H9 (cell line): ENCODE data around the gene CD59. TPM values are rescaled to one million over a fixed set of nuclear protein-coding genes. Genes with fewer than 3 reads are reported as not detected.

Experiments
- DNase-seq: peaks from one replicate; pipeline ENCODE4 v3.0.0-alpha.2; 2017
- H2AFZ ChIP-seq: one replicate; pipeline ENCODE4 v1.6.1; 2013; ENCODE audit warnings: mild to moderate bottlenecking, low read length, control low read depth, moderate library complexity
- H2AK5ac ChIP-seq: 2 replicates; pipeline ENCODE4 v1.6.1; 2013; ENCODE audit warnings: low read length, control low read depth, mixed read lengths; ENCODE audit not compliant: insufficient read length
- H2BK120ac ChIP-seq: one replicate; pipeline ENCODE4 v1.6.1; 2013; ENCODE audit warnings: low read depth, mild to moderate bottlenecking, low read length, control low read depth, inconsistent platforms; ENCODE audit not compliant: poor library complexity, severe bottlenecking
- H2BK12ac ChIP-seq: 2 replicates; pipeline ENCODE4 v1.6.1; 2013; ENCODE audit warnings: low read length, control low read depth, mixed read lengths, low read depth; ENCODE audit not compliant: insufficient read length
- H2BK15ac ChIP-seq: 2 replicates; pipeline ENCODE4 v1.6.1; 2013; ENCODE audit warnings: low read depth, low read length, control low read depth
- H2BK20ac ChIP-seq: one replicate; pipeline ENCODE4 v1.6.1; 2013; ENCODE audit warnings: low read depth, mild to moderate bottlenecking, low read length, control low read depth, inconsistent platforms; ENCODE audit not compliant: poor library complexity, severe bottlenecking
- H2BK5ac ChIP-seq: 2 replicates; pipeline ENCODE4 v1.6.1; 2013; ENCODE audit warnings: low read length, control low read depth, mixed read lengths; ENCODE audit not compliant: insufficient read length
- H3K14ac ChIP-seq: 2 replicates; pipeline ENCODE4 v1.6.1; 2013; ENCODE audit warnings: low read length, control low read depth; ENCODE audit not compliant: insufficient read depth
- H3K18ac ChIP-seq: 2 replicates; pipeline ENCODE4 v1.6.1; 2013; ENCODE audit warnings: low read depth, mild to moderate bottlenecking, mixed read lengths, low read length, control low read depth; ENCODE audit not compliant: insufficient read length
- H3K23ac ChIP-seq: 2 replicates; pipeline ENCODE4 v1.6.1; 2013; ENCODE audit warnings: low read length, control low read depth, mixed read lengths, low read depth; ENCODE audit not compliant: insufficient read length
- H3K23me2 ChIP-seq: 2 replicates; pipeline ENCODE4 v1.6.1; 2013; ENCODE audit warnings: low read depth, mild to moderate bottlenecking, mixed read lengths, low read length, control low read depth; ENCODE audit not compliant: insufficient read length, poor library complexity, severe bottlenecking
- H3K27ac ChIP-seq: 2 replicates; pipeline ENCODE4 v1.5.1; 2013; ENCODE audit warnings: low read length, control low read depth, mixed read lengths, low read depth; ENCODE audit not compliant: insufficient read length
- H3K27me3 ChIP-seq: 2 replicates; pipeline ENCODE4 v1.6.1; 2013; ENCODE audit warnings: low read length, control low read depth, inconsistent platforms; ENCODE audit not compliant: insufficient read depth
- H3K4ac ChIP-seq: 2 replicates; pipeline ENCODE4 v1.6.1; 2013; ENCODE audit warnings: low read depth, mild to moderate bottlenecking, control low read depth, inconsistent platforms, low read length, moderate library complexity
- H3K4me1 ChIP-seq: 2 replicates; pipeline ENCODE4 v1.6.1; 2013; ENCODE audit warnings: low read length, control low read depth, inconsistent platforms; ENCODE audit not compliant: insufficient read depth
- H3K4me2 ChIP-seq: 2 replicates; pipeline ENCODE4 v1.6.1; 2013; ENCODE audit warnings: low read length, control low read depth, mixed read lengths; ENCODE audit not compliant: insufficient read length, insufficient read depth
- H3K56ac ChIP-seq: 2 replicates; pipeline ENCODE4 v1.6.1; 2013; ENCODE audit warnings: low read depth, mild to moderate bottlenecking, mixed read lengths, low read length, control low read depth; ENCODE audit not compliant: insufficient read length
- H3K79me1 ChIP-seq: 2 replicates; pipeline ENCODE4 v1.6.1; 2013; ENCODE audit warnings: low read depth, mild to moderate bottlenecking, moderate library complexity, low read length, control low read depth, inconsistent platforms; ENCODE audit not compliant: insufficient read depth, poor library complexity, severe bottlenecking
- H3K79me2 ChIP-seq: 2 replicates; pipeline ENCODE4 v1.6.1; 2013; ENCODE audit warnings: low read length, control low read depth, inconsistent platforms; ENCODE audit not compliant: insufficient read depth
- H3K9ac ChIP-seq: 2 replicates; pipeline ENCODE4 v1.6.1; 2013; ENCODE audit warnings: low read length, control low read depth, mixed read lengths; ENCODE audit not compliant: insufficient read length; ENCODE audit errors: extremely low read depth
- H3K9me3 ChIP-seq: one replicate; pipeline ENCODE4 v1.6.1; 2013; ENCODE audit warnings: low read depth, low read length, inconsistent platforms; ENCODE audit not compliant: control insufficient read depth
- H3T11ph ChIP-seq: one replicate; pipeline ENCODE4 v1.6.1; 2013; ENCODE audit warnings: mild to moderate bottlenecking, low read length, control low read depth, inconsistent platforms
- H4K20me1 ChIP-seq: one replicate; pipeline ENCODE4 v1.6.1; 2013; ENCODE audit not compliant: control insufficient read depth, insufficient read length, insufficient read depth
- H4K5ac ChIP-seq: 2 replicates; pipeline ENCODE4 v1.6.1; 2013; ENCODE audit warnings: low read depth, mild to moderate bottlenecking, mixed read lengths, low read length, control low read depth; ENCODE audit not compliant: insufficient read length
- H4K8ac ChIP-seq: replicated peaks from 2 replicates; pipeline ENCODE4 v1.6.1; 2013; ENCODE audit warnings: low read length, control low read depth, mixed read lengths, low read depth; ENCODE audit not compliant: insufficient read length
- H4K91ac ChIP-seq: 2 replicates; pipeline ENCODE4 v1.6.1; 2013; ENCODE audit warnings: low read depth, mild to moderate bottlenecking, moderate library complexity, mixed read lengths, low read length, control low read depth; ENCODE audit not compliant: insufficient read length
- H3K27ac Mint-ChIP-seq, 3 experiments: 2 replicates in 2 of 3; 3 replicates in 1 of 3; pipeline ENCODE4 v1.8.0; 2020 to 2021; ENCODE audit warnings: mixed read lengths in 3 of 3, mild to moderate bottlenecking in 1 of 3, moderate library complexity in 1 of 3
- H3K27me3 Mint-ChIP-seq: 2 replicates; pipeline ENCODE4 v1.8.0; 2021; ENCODE audit warnings: low read depth, mild to moderate bottlenecking, moderate library complexity, mixed read lengths
- H3K36me3 Mint-ChIP-seq, 3 experiments: 2 replicates in 2 of 3; 3 replicates in 1 of 3; pipeline ENCODE4 v1.8.0; 2020 to 2021; ENCODE audit warnings: low read depth in 3 of 3, mixed read lengths in 3 of 3; ENCODE audit not compliant: insufficient read depth in 1 of 3
- H3K4me1 Mint-ChIP-seq, 2 experiments: 2 replicates each; pipeline ENCODE4 v1.8.0; 2020; ENCODE audit warnings: mixed read lengths in 2 of 2
- H3K4me3 Mint-ChIP-seq, 2 experiments: 2 replicates in 1 of 2; 3 replicates in 1 of 2; pipeline ENCODE4 v1.8.0; 2020 to 2021; ENCODE audit warnings: mild to moderate bottlenecking in 2 of 2, mixed read lengths in 2 of 2, moderate library complexity in 1 of 2
- H3K9me3 Mint-ChIP-seq, 2 experiments: 2 replicates in 1 of 2; 3 replicates in 1 of 2; pipeline ENCODE4 v1.8.0; 2020; ENCODE audit warnings: mild to moderate bottlenecking in 2 of 2, mixed read lengths in 2 of 2, moderate library complexity in 1 of 2
- WGBS: extraction: QIAGEN DNeasy Blood & Tissue Kit; methylation state at CpG from one replicate; pipeline ENCODE4 v1.1.7; 2013; ENCODE audit warnings: missing lambda C conversion rate, low lambda C conversion rate, mixed read lengths; ENCODE audit not compliant: insufficient read length; ENCODE audit errors: extremely low coverage; 5-methylcytosine and 5-hydroxymethylcytosine counted together
- total RNA-seq: library from RNA; stranded (reverse); gene quantifications from 2 replicates; pipeline ENCODE4 v1.2.1, GENCODE V29; 2021
- TF ChIP-seq, protein P1 (sequence below): fragments of 200-600 bp; sonication (generic); conservative IDR thresholded peaks from 3 replicates; pipeline ENCODE4 v1.8.0; 2021; ENCODE audit warnings: antibody characterized with exemption, mild to moderate bottlenecking

Gene CD59
- total RNA-seq, 1 experiment from 2014 or later = 91.5 TPM

DNA sequence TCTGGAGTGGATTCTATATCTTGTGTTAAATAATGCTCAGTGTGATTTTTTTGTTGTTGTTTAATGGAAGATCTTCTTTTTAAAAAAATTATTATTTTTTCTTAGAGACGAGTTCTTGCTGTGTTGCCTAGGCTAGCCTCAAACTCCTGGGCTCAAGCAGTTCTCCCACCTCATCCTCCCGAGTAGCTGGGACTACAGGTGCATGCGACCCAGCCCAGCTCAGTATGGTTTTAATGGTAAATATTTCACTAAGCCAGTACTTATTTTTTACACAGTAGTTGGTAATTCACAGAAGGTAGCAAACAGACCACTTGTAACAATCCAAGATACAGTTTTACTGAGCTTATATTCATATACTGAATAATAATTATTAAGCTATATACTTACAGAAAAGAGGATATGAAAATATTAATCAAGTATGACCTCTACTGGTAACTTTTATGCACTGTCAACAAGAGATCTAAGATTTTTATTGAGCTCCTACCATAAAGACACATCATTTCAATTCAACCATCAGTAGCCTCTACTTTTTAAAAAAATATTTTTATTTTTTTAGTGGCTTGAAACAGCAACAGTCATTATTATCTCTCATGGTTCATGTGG is 6.1 kb upstream of the CD59 start:
- Histone ChIP-seq H4K5ac (no peak overlapping the region), H2BK120ac (no peak overlapping the region), H2BK20ac (no peak overlapping the region), H3K4me1 (no peaks in the 10 kb centered on the region), H3K79me1 (no peaks in the 10 kb centered on the region), H3K9me3 (no peaks in the 10 kb centered on the region), H3K4ac (no peak overlapping the region), H3K23ac (no peak overlapping the region), H2BK15ac (no peak overlapping the region), H4K20me1 (no peaks in the 10 kb centered on the region), H3T11ph (no peak overlapping the region), H2BK5ac (no peak overlapping the region), H3K9ac (no peak overlapping the region), H2AK5ac (no peak overlapping the region), H3K23me2 (no peaks in the 10 kb centered on the region), H4K8ac (no peak overlapping the region), H4K91ac (no peak overlapping the region), H2BK12ac (no peak overlapping the region), H2AFZ (no peak overlapping the region), H3K18ac (no peak overlapping the region), H3K27ac (no peak overlapping the region), H3K79me2 (no peaks in the 10 kb centered on the region), H3K27me3 (no peaks in the 10 kb centered on the region), H3K4me2 (no peak overlapping the region), H3K56ac (no peak overlapping the region), H3K14ac (no peak overlapping the region)
- Mint-ChIP-seq H3K4me3 (no peak overlapping the region), H3K36me3 (no peaks in the 10 kb centered on the region), H3K4me1 (no peaks in the 10 kb centered on the region), H3K27ac (no peak overlapping the region), H3K27me3 (no peaks in the 10 kb centered on the region), H3K9me3 (no peaks in the 10 kb centered on the region; a peak in 1 of 5 replicates)
- no peak for DNase-seq
- TF ChIP-seq, protein P1, sequence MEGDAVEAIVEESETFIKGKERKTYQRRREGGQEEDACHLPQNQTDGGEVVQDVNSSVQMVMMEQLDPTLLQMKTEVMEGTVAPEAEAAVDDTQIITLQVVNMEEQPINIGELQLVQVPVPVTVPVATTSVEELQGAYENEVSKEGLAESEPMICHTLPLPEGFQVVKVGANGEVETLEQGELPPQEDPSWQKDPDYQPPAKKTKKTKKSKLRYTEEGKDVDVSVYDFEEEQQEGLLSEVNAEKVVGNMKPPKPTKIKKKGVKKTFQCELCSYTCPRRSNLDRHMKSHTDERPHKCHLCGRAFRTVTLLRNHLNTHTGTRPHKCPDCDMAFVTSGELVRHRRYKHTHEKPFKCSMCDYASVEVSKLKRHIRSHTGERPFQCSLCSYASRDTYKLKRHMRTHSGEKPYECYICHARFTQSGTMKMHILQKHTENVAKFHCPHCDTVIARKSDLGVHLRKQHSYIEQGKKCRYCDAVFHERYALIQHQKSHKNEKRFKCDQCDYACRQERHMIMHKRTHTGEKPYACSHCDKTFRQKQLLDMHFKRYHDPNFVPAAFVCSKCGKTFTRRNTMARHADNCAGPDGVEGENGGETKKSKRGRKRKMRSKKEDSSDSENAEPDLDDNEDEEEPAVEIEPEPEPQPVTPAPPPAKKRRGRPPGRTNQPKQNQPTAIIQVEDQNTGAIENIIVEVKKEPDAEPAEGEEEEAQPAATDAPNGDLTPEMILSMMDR = peak; percentile 45; the same call in 2 of the 3 replicates
- no CpG with 5 or more reads among the region's 3 CpGs for WGBS
